A549 (cell line): ENCODE data around the gene MED26.

ENCODE experiments used
- CHD2 ChIP-seq: fragments of 150-350 bp; IDR thresholded peaks from 2 replicates; pipeline ENCODE4 v1.6.1; 2014; ENCODE audit warnings: low read length; ENCODE audit not compliant: partially characterized antibody
- EP300 ChIP-seq, 2 experiments: fragments of >200 bp; sonication (Bioruptor Twin); formaldehyde crosslinking; IDR thresholded peaks; 2 replicates in 1 of 2; 3 replicates in 1 of 2; pipeline ENCODE4 v1.6.1; 2016 to 2017
- MAFK ChIP-seq: fragments of 450-650 bp; IDR thresholded peaks from 2 replicates; pipeline ENCODE4 v1.6.1; 2014; ENCODE audit not compliant: partially characterized antibody
- MAZ ChIP-seq: fragments of 150-350 bp; IDR thresholded peaks from 2 replicates; pipeline ENCODE4 v1.6.1; 2014; ENCODE audit warnings: antibody characterized with exemption, low read depth, low read length, borderline replicate concordance
- POLR2A ChIP-seq: IDR thresholded peaks from 2 replicates; pipeline ENCODE4 v1.6.1; 2012; ENCODE audit warnings: mild to moderate bottlenecking, low read length
- RAD21 ChIP-seq, 2 experiments: fragments of >200 bp in 1 of 2; sonication (Bioruptor Twin) in 1 of 2; formaldehyde crosslinking in 1 of 2; IDR thresholded peaks in 1 of 2; conservative IDR thresholded peaks in 1 of 2; 2 replicates in 1 of 2; 3 replicates in 1 of 2; pipeline ENCODE4 v1.6.1; 2012 to 2018; ENCODE audit warnings: inconsistent platforms in 1 of 2
- RFX5 ChIP-seq: fragments of 450-650 bp; IDR thresholded peaks from 2 replicates; pipeline ENCODE4 v1.7.1; 2014; ENCODE audit warnings: antibody characterized with exemption, mild to moderate bottlenecking, moderate library complexity
- TP53 ChIP-seq: fragments of 250-450 bp; sonication (Bioruptor Pico); IDR thresholded peaks from 2 replicates; pipeline ENCODE4 v1.5.0; 2021; ENCODE audit warnings: mild to moderate bottlenecking, moderate library complexity
- TF ChIP-seq, protein P1 (sequence below): fragments of >200 bp; sonication (Bioruptor Twin); formaldehyde crosslinking; IDR thresholded peaks from 3 replicates; pipeline ENCODE4 v1.5.1; 2016
- TF ChIP-seq, protein P2 (sequence below): IDR thresholded peaks from 2 replicates; pipeline ENCODE4 v1.6.1; 2012
- TF ChIP-seq, protein P3 (sequence below): IDR thresholded peaks from 2 replicates; pipeline ENCODE4 v1.6.1; 2012; ENCODE audit warnings: low read depth, borderline replicate concordance

DNA sequence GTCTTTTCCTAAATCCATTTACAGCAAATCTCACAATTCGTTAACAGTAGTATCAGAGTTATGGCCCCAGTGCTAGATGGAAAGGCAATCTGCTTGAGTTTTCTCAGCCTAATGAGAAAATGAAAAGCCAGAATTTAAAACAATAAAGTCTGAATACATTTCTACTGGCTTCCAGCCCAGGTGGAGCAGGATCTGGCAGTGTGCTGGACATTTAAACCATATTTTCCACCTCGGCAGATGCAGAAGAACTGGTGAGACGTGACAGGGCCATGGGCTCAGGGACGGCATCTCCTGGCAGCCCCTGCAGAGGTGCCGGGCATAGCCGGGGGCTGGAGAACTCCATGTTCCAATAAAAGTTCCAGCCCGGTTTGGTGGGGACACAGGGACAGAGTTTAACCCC, 24.9 kb upstream of the MED26 start:
- no peak for TF ChIP-seq MAFK
- TF ChIP-seq, protein P1, sequence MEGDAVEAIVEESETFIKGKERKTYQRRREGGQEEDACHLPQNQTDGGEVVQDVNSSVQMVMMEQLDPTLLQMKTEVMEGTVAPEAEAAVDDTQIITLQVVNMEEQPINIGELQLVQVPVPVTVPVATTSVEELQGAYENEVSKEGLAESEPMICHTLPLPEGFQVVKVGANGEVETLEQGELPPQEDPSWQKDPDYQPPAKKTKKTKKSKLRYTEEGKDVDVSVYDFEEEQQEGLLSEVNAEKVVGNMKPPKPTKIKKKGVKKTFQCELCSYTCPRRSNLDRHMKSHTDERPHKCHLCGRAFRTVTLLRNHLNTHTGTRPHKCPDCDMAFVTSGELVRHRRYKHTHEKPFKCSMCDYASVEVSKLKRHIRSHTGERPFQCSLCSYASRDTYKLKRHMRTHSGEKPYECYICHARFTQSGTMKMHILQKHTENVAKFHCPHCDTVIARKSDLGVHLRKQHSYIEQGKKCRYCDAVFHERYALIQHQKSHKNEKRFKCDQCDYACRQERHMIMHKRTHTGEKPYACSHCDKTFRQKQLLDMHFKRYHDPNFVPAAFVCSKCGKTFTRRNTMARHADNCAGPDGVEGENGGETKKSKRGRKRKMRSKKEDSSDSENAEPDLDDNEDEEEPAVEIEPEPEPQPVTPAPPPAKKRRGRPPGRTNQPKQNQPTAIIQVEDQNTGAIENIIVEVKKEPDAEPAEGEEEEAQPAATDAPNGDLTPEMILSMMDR, result no peak
- TF ChIP-seq RAD21 (conservative IDR thresholded peaks at IDR 0.05 in 1 of 2, IDR thresholded peaks at IDR 0.05 in 1 of 2), result no peak
- TF ChIP-seq MAZ, result no peak
- TF ChIP-seq, protein P2, sequence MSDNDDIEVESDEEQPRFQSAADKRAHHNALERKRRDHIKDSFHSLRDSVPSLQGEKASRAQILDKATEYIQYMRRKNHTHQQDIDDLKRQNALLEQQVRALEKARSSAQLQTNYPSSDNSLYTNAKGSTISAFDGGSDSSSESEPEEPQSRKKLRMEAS, result no peak
- TF ChIP-seq CHD2, result no peak
- TF ChIP-seq POLR2A, result no peak
- TF ChIP-seq, protein P3, sequence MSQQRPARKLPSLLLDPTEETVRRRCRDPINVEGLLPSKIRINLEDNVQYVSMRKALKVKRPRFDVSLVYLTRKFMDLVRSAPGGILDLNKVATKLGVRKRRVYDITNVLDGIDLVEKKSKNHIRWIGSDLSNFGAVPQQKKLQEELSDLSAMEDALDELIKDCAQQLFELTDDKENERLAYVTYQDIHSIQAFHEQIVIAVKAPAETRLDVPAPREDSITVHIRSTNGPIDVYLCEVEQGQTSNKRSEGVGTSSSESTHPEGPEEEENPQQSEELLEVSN, result no peak
- no peak for TF ChIP-seq RFX5
- TF ChIP-seq EP300 (IDR thresholded peaks at IDR 0.05), result no peak
- no peak for TF ChIP-seq TP53 (CRISPR knock-in tag)
